Measurements from ENCODE around the gene ZNG1C.
"Not testable (repeated sequence)": the region's sequence is repeated elsewhere in the genome, so short reads cannot be mapped to it uniquely, and the experiment has no call there.

ZNG1C gene

DNA sequence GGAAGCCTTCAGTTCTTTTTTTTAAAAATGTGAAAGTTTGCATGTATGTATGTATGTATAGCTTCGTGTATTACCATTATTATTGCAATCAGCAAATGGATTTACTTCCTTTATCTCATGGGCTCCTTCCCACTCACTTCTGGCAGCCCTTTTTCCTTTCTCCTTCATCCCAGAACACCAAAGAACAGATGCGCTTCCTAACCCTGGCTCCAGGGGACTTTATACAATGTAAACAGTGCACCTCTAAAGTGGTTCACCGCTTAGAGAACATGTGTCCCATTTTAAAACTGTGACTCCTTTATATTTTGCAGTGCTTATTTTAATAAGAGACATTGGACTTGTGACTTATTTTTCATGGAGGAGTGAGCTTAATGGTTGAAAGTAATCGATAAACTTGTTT is 101.5 kb downstream of the ZNG1C start:
- DNase-seq, result not testable (repeated sequence)

- DNase-seq, result not testable (repeated sequence)
Measured at GRCh38 chr9:68343992-68344391, 102.2 kb downstream of the ZNG1C start.

Measured in NCI-H446 treated with DMSO at 0.1 percent for 48 hours (cell line).